ENCODE results near the gene MFAP4. TPM values are rescaled to one million over a fixed set of nuclear protein-coding genes. Genes with fewer than 3 reads are reported as not detected.

The MFAP4 gene
- total RNA-seq, 1 donor from 2014 or later, result 85.8 TPM

DNA sequence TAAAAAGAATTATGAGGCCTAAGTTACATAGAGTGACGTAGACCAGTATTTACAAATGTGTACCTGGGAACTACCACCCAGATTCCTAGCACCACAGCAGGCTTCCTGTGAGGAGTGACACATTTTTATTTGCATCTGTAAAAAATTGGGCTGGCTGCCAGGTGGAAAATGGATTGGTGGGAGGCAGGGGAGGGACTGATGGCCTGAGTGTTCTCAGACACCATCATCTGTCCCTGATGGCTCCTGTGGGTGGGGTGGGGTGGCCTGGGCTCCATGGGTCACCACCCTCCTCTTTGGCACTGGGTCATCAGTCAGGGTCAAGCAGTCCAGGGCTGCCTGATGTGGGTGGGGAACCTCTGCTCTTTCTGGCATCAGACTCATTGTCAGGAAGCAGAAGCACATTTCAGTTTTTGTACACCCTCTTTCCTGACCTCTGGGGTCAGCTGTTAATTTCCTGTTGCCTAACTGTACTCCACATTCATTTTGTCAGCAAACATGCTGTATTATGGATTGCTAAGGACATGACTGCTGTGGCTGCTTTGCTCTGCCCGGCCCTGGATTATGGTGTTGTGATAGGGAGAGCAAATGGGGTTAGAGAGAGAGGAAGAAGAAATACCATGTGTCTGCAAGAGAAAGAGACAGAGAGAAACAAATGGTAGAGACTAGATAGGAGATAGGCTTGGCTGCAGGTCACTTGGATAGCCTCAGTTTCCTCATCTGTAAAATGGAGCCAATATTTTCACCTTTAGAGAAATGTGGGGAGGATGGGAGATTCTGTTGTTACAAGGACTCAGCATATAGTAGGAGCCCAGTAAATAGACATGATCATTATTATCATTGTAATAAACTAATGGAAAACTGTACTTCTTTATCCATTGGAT, 11.6 kb upstream of the MFAP4 start:
- no peak for TF ChIP-seq CTCF (IDR thresholded peaks at IDR 0.05)
- Mint-ChIP-seq H3K9me3 (ENCODE audit: unreplicated experiment) (no peaks in the 10 kb centered on the region), H3K27ac (ENCODE audit: unreplicated experiment) (no peak overlapping the region), H3K4me1 (ENCODE audit: unreplicated experiment) (peaks cover 12% of the 10 kb centered on the region), H3K36me3 (ENCODE audit: unreplicated experiment) (no peaks in the 10 kb centered on the region), H3K27me3 (ENCODE audit: unreplicated experiment) (peaks cover 11% of the 10 kb centered on the region), H3K4me3 (ENCODE audit: unreplicated experiment) (no peak overlapping the region)
- no peak for DNase-seq (ENCODE audit: extremely low spot score, unreplicated experiment)

DNA sequence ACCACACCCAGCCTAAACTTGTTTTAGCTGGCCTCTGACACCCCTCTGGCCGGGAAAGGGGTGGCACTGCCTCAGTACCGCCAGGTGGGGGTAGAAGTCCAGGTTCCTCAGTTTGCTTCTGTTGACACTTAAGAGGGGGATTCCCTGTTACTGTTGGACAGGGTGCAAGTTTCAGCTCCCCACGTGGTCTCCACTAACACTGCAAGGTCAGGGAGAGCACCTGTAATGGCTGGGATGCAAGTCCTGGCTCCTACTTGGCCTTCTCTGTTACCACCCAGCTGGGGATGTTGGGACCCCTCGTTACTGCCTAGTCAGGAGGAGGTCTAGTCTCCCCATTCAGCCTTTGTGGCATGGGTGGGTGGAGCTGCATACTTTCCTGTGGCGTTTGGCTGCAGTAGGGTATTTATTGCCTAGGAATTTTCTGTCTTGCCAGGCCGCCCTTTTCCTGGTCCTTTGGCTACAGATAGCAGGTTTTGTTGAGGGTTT, 10.6 kb upstream of the MFAP4 start:
- no peak overlapping the region for H3K27ac Mint-ChIP-seq (ENCODE audit: unreplicated experiment)
- H3K4me3 Mint-ChIP-seq (ENCODE audit: unreplicated experiment), result no peak overlapping the region
- peaks cover 12% of the 10 kb centered on the region for H3K4me1 Mint-ChIP-seq (ENCODE audit: unreplicated experiment)

GRCh38 chr17:19392303-19392702, 5.3 kb upstream of the MFAP4 start:
- Mint-ChIP-seq H3K4me3 (ENCODE audit: unreplicated experiment) (no peak overlapping the region), H3K27ac (ENCODE audit: unreplicated experiment) (no peak overlapping the region), H3K36me3 (ENCODE audit: unreplicated experiment) (no peaks in the 10 kb centered on the region), H3K27me3 (ENCODE audit: unreplicated experiment) (peaks cover 10% of the 10 kb centered on the region), H3K9me3 (ENCODE audit: unreplicated experiment) (no peaks in the 10 kb centered on the region), H3K4me1 (ENCODE audit: unreplicated experiment) (peaks cover 31% of the 10 kb centered on the region)
- TF ChIP-seq CTCF (IDR thresholded peaks at IDR 0.05), result no peak
- no peak for DNase-seq (ENCODE audit: extremely low spot score, unreplicated experiment)

More for the DNA sequence above, 10.6 kb upstream of the MFAP4 start:
- TF ChIP-seq CTCF (IDR thresholded peaks at IDR 0.05), result no peak
- no peaks in the 10 kb centered on the region for H3K9me3 Mint-ChIP-seq (ENCODE audit: unreplicated experiment)
- peaks cover 13% of the 10 kb centered on the region for H3K27me3 Mint-ChIP-seq (ENCODE audit: unreplicated experiment)
- H3K36me3 Mint-ChIP-seq (ENCODE audit: unreplicated experiment), result no peaks in the 10 kb centered on the region
- no peak for DNase-seq (ENCODE audit: extremely low spot score, unreplicated experiment)

- H3K4me3 Mint-ChIP-seq (ENCODE audit: unreplicated experiment), result no peak overlapping the region
- peaks cover 10% of the 10 kb centered on the region for H3K27me3 Mint-ChIP-seq (ENCODE audit: unreplicated experiment)
- no peaks in the 10 kb centered on the region for H3K9me3 Mint-ChIP-seq (ENCODE audit: unreplicated experiment)
- no peak for DNase-seq (ENCODE audit: extremely low spot score, unreplicated experiment)
- peaks cover 39% of the 10 kb centered on the region for H3K4me1 Mint-ChIP-seq (ENCODE audit: unreplicated experiment)
- no peak overlapping the region for H3K27ac Mint-ChIP-seq (ENCODE audit: unreplicated experiment)
- no peak for TF ChIP-seq CTCF (IDR thresholded peaks at IDR 0.05)
- no peaks in the 10 kb centered on the region for H3K36me3 Mint-ChIP-seq (ENCODE audit: unreplicated experiment)
These were observed 4.4 kb upstream of the MFAP4 start for GRCh38 chr17:19391432-19391831.

DNA sequence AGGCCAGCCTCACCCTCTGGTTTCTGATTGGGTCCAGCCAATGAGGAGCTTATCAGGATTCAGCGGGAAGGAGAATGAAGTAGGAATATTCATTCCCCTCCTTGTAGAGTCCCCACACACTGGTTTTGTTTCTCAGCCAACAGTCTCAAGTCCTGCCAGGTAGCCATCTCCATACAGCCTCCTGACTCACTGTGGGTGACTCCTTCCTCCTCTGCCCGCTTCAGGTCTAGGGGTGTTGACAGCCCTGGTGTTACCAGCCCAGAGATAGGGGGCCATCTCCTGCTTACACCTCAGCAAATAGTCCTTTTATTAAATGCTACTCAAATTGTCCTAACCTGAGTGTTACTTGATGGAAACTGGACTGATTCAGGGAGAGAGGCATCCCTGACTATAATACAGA, 4.0 kb upstream of the MFAP4 start:
- peaks cover 43% of the 10 kb centered on the region for H3K4me1 Mint-ChIP-seq (ENCODE audit: unreplicated experiment)
- no peak overlapping the region for H3K27ac Mint-ChIP-seq (ENCODE audit: unreplicated experiment)
- no peak for DNase-seq (ENCODE audit: extremely low spot score, unreplicated experiment)
- H3K36me3 Mint-ChIP-seq (ENCODE audit: unreplicated experiment), result no peaks in the 10 kb centered on the region
- no peak overlapping the region for H3K4me3 Mint-ChIP-seq (ENCODE audit: unreplicated experiment)
- H3K9me3 Mint-ChIP-seq (ENCODE audit: unreplicated experiment), result no peaks in the 10 kb centered on the region
- H3K27me3 Mint-ChIP-seq (ENCODE audit: unreplicated experiment), result peaks cover 10% of the 10 kb centered on the region
- no peak for TF ChIP-seq CTCF (IDR thresholded peaks at IDR 0.05)
